Uterus (tissue), 4 donors: Measurements from ENCODE around the gene PITPNM3. TPM values are rescaled to one million over a fixed set of nuclear protein-coding genes. Genes with fewer than 3 reads are reported as not detected.

Source experiments
- DNase-seq, 2 donors: peaks; one replicate each; pipeline ENCODE4 v3.0.0-alpha.2; 2019 to 2020
- H3K27ac ChIP-seq, 2 donors: fragments of 200-600 bp; sonication (generic); 1 replicate in 1 of 2; 2 replicates in 1 of 2; pipeline ENCODE4 v1.5.1; 2016 to 2018
- H3K27me3 ChIP-seq, 2 donors: fragments of 200-600 bp; sonication (generic); one replicate each; pipeline ENCODE4 v1.5.1; 2018 to 2019; ENCODE audit warnings: control low read depth in 1 of 2
- H3K36me3 ChIP-seq, 2 donors: fragments of 200-600 bp; sonication (generic); one replicate each; pipeline ENCODE4 v1.5.1; 2019; ENCODE audit warnings: control low read depth in 1 of 2
- H3K4me1 ChIP-seq, 2 donors: fragments of 200-600 bp; sonication (generic); one replicate each; pipeline ENCODE4 v1.5.1; 2018 to 2019; ENCODE audit warnings: control low read depth in 1 of 2
- H3K4me3 ChIP-seq, 2 donors: fragments of 200-600 bp; sonication (generic); 1 replicate in 1 of 2; 2 replicates in 1 of 2; pipeline ENCODE4 v1.5.1; 2018 to 2019; ENCODE audit warnings: mild to moderate bottlenecking in 1 of 2
- H3K9me3 ChIP-seq, 2 donors: fragments of 200-600 bp; sonication (generic); one replicate each; pipeline ENCODE4 v1.5.1; 2019; ENCODE audit warnings: control low read depth in 1 of 2
- CTCF ChIP-seq, 4 experiments: fragments of 200-600 bp in 2 of 4; fragments of 450-650 bp in 2 of 4; sonication (generic) in 2 of 4; IDR thresholded peaks; one replicate each; pipeline ENCODE4 v1.5.1; 2016 to 2019; ENCODE audit warnings: antibody characterized with exemption in 4 of 4, mild to moderate bottlenecking in 2 of 4, moderate library complexity in 1 of 4
- POLR2A ChIP-seq, 2 donors: fragments of 450-650 bp; IDR thresholded peaks; one replicate each; pipeline ENCODE4 v1.6.1; 2016; ENCODE audit warnings: antibody characterized with exemption in 2 of 2, mild to moderate bottlenecking in 1 of 2, moderate library complexity in 1 of 2
- intact Hi-C: fragments of 100-400 bp; cut with DNase I; formaldehyde crosslinking; loops from one replicate; pipeline ENCODE4 v1.15.1; 2023; ENCODE audit warnings: low total_unique reads
- total RNA-seq, 4 donors: library from RNA; depleted of rRNA in 3 of 4; stranded (reverse); fragments of >200 nt in 3 of 4; gene quantifications; one replicate each; pipeline versions ENCODE4 v1.1.0 to v1.2.4, GENCODE V29; 2014 to 2023
- donor health status: DM: yes; HTN: yes; CAD: no.

PITPNM3 gene
- total RNA-seq, 4 donors from 2014 or later, result 0.59 to 9.3 (median 6.1) TPM

- no peaks in the 10 kb centered on the region for H3K27me3 ChIP-seq
- H3K27ac ChIP-seq, result no peak overlapping the region
- H3K9me3 ChIP-seq, result no peaks in the 10 kb centered on the region
- H3K36me3 ChIP-seq, result no peaks in the 10 kb centered on the region
- no peak for DNase-seq
- H3K4me3 ChIP-seq, result no peak overlapping the region
- no peaks in the 10 kb centered on the region for H3K4me1 ChIP-seq
- TF ChIP-seq POLR2A (IDR thresholded peaks at IDR 0.05) (no peak), CTCF (IDR thresholded peaks at IDR 0.05) (no peak)
- intact Hi-C loops, result no loop called here
Observed at GRCh38 chr17:6541886-6542285, 14.5 kb downstream of the PITPNM3 start.

DNA sequence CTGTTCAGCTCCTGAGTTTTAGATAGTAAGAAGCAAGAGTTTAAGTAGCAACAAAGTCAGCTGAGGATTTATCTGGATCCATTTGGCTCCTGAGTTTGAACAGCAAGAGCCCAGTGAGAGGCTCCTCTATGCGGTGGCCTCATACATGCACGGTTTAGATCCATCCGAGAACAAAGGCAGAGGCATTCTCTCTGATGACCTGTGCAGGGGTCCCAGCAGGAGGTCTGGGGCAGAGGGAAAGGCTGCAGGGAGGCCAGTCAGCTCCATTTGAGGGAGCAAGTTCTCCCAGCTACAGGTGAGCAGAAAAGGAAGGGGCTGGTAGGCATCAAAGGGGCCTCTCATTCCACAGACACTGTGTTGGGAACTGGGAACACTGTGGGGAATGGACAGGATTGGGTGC is 16.5 kb downstream of the PITPNM3 start:
- no peaks in the 10 kb centered on the region for H3K4me1 ChIP-seq
- no peak for DNase-seq
- intact Hi-C loops, result no loop called here

GRCh38 chr17:6536566-6537065 is 19.7 kb downstream of the PITPNM3 start:
- Histone ChIP-seq H3K4me3 (no peak overlapping the region), H3K9me3 (no peaks in the 10 kb centered on the region), H3K27ac (no peak overlapping the region), H3K4me1 (no peaks in the 10 kb centered on the region), H3K27me3 (no peaks in the 10 kb centered on the region), H3K36me3 (no peaks in the 10 kb centered on the region)
- no peak for TF ChIP-seq POLR2A (IDR thresholded peaks at IDR 0.05)
- no peak for TF ChIP-seq CTCF (IDR thresholded peaks at IDR 0.05)
- no peak for DNase-seq
- intact Hi-C loops, result no loop called here

More for the DNA sequence above, 16.5 kb downstream of the PITPNM3 start:
- Histone ChIP-seq H3K27ac (no peak overlapping the region), H3K9me3 (no peaks in the 10 kb centered on the region), H3K4me3 (no peak overlapping the region), H3K36me3 (no peaks in the 10 kb centered on the region), H3K27me3 (no peaks in the 10 kb centered on the region)
- TF ChIP-seq CTCF (IDR thresholded peaks at IDR 0.05) (no peak), POLR2A (IDR thresholded peaks at IDR 0.05) (no peak)

DNA sequence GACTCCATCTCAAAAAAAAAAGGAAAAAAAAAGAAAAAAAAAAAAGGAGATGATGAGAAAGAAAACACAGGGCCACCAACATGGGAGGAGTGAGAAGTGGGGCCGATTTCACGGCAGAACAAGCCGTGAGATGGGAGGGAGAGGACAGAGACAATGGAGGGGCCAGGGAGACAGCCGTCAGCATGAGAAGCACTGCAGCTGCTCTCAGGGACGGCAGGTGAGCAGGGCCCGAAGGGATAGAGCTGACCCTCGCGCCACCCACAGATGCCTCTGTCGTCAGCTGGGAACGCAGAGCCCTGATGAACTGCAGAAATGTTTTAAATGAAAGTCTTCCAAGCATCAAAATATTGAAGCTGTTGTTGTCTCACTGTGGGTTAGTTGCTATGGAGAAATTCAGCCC is 20.3 kb downstream of the PITPNM3 start:
- intact Hi-C loops, result no loop called here
- H3K27me3 ChIP-seq, result no peaks in the 10 kb centered on the region
- H3K4me3 ChIP-seq, result no peak overlapping the region
- H3K4me1 ChIP-seq, result no peaks in the 10 kb centered on the region
- H3K9me3 ChIP-seq, result no peaks in the 10 kb centered on the region
- no peak for DNase-seq
- TF ChIP-seq POLR2A (IDR thresholded peaks at IDR 0.05), result no peak
- no peak for TF ChIP-seq CTCF (IDR thresholded peaks at IDR 0.05)
- no peaks in the 10 kb centered on the region for H3K36me3 ChIP-seq
- H3K27ac ChIP-seq, result no peak overlapping the region

GRCh38 chr17:6534846-6535514 is 21.4 kb downstream of the PITPNM3 start:
- Histone ChIP-seq H3K9me3 (no peaks in the 10 kb centered on the region), H3K4me1 (no peaks in the 10 kb centered on the region), H3K36me3 (no peaks in the 10 kb centered on the region), H3K27me3 (no peaks in the 10 kb centered on the region), H3K27ac (no peak overlapping the region), H3K4me3 (no peak overlapping the region)
- TF ChIP-seq CTCF (IDR thresholded peaks at IDR 0.05), result no peak
- TF ChIP-seq POLR2A (IDR thresholded peaks at IDR 0.05), result no peak
- intact Hi-C loops, result no loop called here
- no peak for DNase-seq
